CD4-positive, alpha-beta T cell treated with Interleukin-1 beta for 1 hour (primary cell): ENCODE data around the gene SPSB1.

Experiments used
- DNase-seq, 2 donors: peaks; one replicate each; pipeline ENCODE4 v3.0.0-alpha.2; 2020 to 2022

Gene SPSB1

GRCh38 chr1:9292361-9293240 is at the start of gene SPSB1:
Gene SPSB1 (plus strand): TSS chr1:9292894. CDS start chr1:9355892, 62,998 bp downstream.
- DNase-seq, result peak; percentile 73 to 77

- DNase-seq, result no peak
Observed at GRCh38 chr1:9243066-9243739, 49.5 kb upstream of the SPSB1 start.

GRCh38 chr1:9244501-9245229 is 48.0 kb upstream of the SPSB1 start:
- no peak for DNase-seq

DNA sequence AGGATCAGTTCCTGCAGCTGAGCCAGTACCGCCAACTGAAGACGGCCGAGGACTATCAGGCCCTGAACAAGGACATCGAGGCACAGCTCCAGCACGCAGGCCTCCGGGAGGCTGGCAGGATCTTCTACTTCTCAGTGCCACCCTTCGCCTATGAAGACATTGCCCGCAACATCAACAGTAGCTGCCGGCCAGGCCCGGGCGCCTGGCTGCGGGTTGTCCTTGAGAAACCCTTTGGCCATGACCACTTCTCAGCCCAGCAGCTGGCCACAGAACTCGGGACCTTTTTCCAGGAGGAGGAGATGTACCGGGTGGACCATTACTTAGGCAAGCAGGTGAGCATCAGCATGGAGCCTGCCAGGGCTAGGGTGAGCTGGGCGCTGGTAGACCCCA is 47.5 kb upstream of the SPSB1 start:
- DNase-seq, result no peak

DNA sequence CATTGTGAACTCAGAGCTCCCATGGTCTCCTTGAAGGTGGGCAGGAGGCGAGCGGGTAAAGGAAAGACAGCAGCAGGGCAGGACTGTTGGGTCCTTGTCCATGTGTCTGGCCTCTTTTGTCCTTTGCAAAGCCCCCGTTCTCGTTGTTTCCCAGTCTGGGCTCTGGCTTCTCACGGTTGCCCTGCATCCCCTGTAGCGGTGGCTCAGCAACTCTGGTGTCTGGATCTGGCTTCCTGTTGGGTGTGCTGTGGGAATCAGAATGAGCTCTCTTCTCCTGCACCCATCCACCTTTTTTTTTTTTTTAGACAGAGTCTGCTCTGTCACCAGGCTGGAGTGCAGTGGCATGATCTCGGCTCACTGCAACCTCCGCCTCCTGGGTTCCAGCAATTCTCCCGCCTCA is 47.0 kb upstream of the SPSB1 start:
- DNase-seq, result no peak

GRCh38 chr1:9246215-9246614 is 46.5 kb upstream of the SPSB1 start:
- no peak for DNase-seq

DNA sequence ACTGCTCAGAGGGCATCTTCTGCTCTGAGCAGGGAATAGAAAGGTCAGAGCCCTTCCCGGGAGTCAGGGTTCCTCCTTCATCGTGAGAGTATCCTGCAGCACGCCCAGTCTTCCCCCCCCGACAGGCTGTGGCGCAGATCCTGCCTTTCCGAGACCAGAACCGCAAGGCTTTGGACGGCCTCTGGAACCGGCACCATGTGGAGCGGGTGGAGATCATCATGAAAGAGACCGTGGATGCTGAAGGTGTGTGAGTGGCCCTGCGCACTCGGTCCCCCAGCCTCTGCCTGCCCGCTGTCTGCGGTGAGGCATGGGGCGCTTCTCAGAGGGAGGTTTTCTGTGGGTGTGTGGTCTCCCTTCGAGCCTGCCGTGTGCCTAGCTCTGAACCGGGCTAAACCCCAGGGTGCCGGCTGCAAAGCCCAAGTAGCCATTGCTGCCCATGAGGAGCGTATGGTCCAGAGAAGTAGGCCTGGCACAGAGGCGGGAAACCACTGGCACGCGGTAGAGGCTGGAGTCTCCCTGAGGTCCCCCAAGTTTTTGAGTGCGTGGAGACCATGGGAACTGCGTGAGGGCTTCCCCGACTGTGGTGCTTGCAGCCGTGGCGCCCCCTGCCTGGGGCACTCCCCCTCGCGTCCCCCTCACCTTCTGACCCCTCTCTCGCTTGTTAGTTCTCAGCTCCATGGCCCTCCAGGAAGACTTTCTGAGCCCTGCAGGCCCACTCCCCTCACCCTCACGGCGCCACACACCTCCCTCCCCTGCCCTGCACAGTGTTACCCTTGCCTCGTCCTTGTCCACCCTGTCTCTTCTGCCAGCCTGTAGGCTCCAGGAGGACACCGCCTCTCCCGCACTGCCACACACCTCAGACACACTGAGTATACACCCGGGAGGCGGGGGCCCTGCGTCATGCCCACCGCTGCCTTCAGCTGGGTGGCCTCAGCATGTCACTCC is 45.6 kb upstream of the SPSB1 start:
- DNase-seq, result no peak

- no peak for DNase-seq
Observed at GRCh38 chr1:9247894-9248293, 44.8 kb upstream of the SPSB1 start.

DNA sequence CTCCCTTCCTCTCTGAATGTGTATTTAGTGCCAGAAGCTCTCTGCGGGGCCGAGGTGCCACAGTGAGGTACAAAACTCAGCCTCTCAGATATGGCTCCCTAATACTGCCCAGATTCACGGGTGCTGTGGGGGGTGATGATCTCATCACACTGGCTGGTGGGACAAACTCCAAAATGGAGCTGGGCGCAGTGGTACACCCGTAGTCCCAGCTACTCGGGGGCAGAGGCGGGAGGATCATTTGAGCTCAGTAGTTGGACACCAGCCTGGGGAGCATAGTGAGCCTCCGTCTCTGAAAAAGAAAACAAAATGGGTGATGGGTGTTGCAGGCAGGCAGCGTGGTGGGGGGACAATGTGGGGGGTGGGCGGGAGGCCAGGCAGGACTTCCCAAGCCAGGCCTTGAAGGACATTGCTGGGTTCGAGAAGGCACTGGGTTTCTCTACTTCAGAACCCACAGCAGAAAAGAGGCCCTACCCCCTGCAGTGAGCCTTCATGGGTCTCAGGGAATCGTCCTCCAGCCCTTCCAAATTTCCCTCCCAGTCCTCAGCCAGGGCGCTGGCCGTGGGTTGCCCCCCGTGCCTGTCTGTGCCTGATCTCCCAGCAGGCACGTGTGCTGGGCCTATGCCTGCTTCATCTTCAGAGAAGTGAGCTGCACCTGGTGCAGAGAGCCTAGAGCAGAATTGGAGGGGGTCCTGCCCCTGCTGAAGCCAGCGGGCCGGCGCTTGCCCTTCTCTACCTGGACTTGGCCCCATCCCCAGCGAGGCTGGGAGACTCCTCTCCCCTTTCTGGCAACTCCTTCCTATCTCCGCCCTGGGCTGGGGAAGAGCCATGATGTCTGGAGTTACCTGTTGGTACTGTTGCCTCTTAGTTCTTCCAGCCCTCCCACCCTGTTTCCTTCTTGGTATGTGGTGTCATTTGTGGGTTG is 44.1 kb upstream of the SPSB1 start:
- DNase-seq, result no peak

- DNase-seq, result no peak
Observed at GRCh38 chr1:9249263-9249533, 43.5 kb upstream of the SPSB1 start.

GRCh38 chr1:9249534-9250410 is 42.9 kb upstream of the SPSB1 start:
- DNase-seq, result peak in 1 of 2 donors; percentile 18

DNA sequence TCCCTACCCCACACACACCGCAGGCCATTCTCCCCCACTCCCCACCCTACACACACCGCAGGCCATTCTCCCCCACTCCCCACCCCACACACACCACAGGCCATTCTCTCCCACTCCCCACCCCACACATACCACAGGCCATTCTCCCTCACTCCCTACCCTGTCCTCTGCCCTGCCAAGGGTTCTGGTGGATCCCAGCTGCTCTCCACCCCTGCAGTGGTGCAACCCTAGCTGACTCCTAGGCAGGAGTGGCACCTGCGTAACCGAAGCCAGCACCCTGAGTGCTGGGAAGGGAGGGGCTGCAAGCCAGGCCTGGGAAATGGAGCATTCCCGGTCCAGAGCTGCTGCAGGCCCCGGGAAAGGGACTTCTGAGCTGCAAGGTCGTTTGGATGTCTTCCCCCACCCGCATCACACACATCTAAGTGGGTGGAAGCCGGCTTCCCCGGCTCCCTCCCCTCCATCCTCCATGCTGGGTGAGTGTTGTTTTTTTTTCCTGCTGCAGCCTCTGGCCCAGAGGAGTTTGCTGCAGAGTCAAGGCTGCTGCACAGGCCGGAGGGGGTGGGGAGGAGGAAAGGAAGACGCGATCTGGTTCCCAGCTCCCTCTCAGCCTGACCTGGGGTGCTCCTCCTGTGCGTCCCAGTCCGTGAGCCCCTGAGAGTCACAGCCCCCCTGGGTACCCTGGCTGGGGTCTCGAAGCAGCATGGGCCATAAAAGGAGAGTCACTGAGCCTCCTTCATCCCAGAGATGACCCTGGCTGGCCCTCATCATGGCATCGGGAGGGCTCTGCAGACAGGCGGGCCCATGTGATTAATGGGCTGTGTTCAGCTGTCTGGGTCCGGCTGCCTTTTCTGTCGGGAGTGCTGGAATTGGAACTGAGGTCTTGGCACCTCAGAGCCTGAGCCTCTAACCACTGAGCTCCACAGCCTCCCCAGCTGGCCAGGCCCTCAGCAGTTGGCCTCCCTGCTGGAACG is 42.0 kb upstream of the SPSB1 start:
- no peak for DNase-seq

DNA sequence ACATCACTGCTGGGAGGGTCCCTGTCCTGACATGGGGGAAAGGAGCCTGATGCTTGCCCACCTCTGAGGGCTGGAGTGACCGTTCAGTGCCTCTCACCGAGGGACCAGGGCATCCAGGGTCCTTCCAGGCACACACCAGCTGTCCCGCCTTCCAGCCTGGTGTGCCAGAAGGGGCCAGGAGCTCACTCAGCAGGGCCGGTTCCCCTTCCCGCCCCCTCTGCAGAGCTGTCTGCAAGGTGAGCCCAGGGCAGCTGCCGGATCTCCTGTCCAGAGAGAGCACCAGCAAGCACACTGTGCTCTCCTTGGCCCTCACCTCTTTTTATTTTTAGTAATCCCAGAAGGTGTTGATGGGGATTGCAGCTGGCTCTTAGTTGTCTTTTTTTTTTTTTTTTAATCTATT is 41.2 kb upstream of the SPSB1 start:
- DNase-seq, result no peak

GRCh38 chr1:9253004-9253403 is 39.7 kb upstream of the SPSB1 start:
- no peak for DNase-seq

- no peak for DNase-seq
Observed at GRCh38 chr1:9253453-9254105, 39.1 kb upstream of the SPSB1 start.

DNA sequence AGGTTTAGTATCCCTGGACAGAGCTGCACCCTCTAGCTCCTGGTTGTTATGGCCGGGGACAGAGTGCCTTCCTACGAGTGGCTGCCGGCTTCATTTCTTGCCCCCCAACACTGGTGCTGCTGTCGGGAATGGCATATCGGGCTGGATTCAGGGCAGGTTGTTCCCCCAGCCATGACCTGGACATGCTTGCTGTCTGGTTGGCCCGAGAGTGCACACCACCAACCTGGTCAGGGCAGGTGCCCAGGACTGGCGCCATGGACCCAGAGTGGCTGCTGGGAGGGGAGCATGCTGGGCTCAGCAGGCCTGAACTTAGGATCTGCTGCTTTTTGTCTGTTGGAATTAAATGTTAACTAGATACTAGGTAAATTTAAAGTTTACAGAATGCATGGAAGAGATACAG is 36.4 kb upstream of the SPSB1 start:
- no peak for DNase-seq

DNA sequence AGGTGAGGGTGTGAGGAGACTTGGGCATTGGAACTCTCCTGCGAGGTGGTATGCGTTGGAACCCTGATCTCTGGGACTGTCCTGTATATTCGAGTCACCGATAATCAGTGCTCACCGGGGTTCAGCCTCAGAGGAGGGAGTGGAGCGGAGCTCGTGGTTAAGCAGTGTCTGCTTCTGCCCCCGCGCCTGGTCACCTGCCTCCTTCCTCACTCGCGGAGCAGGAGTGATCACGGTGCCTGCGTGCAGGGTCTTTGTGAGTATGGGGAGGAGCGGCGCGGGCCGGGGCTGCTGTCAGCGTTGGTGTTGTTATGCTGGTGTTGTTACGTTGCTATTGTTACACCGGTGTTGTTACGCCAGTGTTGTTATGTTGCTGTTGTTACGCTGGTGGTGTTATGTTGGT is 34.8 kb upstream of the SPSB1 start:
- no peak for DNase-seq

DNA sequence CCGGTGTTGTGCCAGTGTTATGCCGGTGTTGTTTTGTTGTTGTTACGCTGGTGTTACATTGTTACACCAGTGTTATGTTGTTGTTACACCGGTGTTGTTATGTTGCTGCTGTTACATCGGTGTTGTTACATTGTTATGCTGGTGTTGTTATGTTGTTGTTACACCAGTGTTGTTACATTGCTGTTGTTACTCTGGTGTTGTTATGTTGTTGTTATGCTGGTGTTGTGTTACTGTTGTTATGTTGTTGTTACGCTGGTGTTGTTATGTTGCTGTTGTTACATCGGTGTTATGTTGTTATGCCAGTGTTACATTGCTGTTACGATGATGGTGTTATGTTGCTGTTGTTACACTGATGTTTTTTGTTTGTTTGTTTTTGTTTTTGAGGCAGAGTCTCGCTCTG is 34.1 kb upstream of the SPSB1 start:
- DNase-seq, result no peak
